ENCODE measurements around the gene KRT3.

DNA sequence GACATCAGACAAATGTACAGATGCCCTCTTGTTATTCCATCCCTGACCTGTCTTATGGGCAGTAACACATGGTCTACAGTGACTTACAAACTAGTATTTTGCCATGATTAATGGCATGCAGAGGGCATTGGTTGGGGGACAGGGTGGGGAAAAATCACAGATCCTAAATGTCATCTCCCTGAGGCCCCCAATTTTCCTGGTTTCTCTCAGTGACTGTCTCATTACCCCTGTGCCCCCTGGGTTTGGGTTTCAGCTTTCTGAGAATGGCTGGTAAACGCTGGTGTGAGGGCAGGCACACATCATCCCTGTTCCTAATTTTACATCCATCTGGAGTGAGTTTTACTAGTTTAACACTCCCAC is 28.9 kb downstream of the KRT3 start:
- TF ChIP-seq GATA1 (IDR thresholded peaks at IDR 0.05; ENCODE audit: low read depth, low read length) (no peak), POLR2A (IDR thresholded peaks at IDR 0.05; ENCODE audit: low read length) (no peak)

Measured in erythroblast (primary cell).